ENCODE results near the gene FGF4.

FGF4 gene

GRCh38 chr11:69807106-69807815 is 32.1 kb upstream of the FGF4 start:
- DNase-seq (ENCODE audit: low read depth) = no peak

- no peak for DNase-seq (ENCODE audit: low read depth)
Observed at GRCh38 chr11:69804769-69805508, 29.8 kb upstream of the FGF4 start.

- DNase-seq (ENCODE audit: low read depth) = no peak
Observed at GRCh38 chr11:69803604-69804218, 28.6 kb upstream of the FGF4 start.

- DNase-seq (ENCODE audit: low read depth) = no peak
Observed at GRCh38 chr11:69803022-69803421, 27.9 kb upstream of the FGF4 start.

GRCh38 chr11:69802590-69802989 is 27.4 kb upstream of the FGF4 start:
- no peak for DNase-seq (ENCODE audit: low read depth)

GRCh38 chr11:69801513-69802335 is 26.6 kb upstream of the FGF4 start:
- DNase-seq (ENCODE audit: low read depth) = no peak

- no peak for DNase-seq (ENCODE audit: low read depth)
Observed at GRCh38 chr11:69800278-69800677, 25.1 kb upstream of the FGF4 start.

- DNase-seq (ENCODE audit: low read depth) = no peak
Observed at GRCh38 chr11:69799582-69799981, 24.4 kb upstream of the FGF4 start.

- DNase-seq (ENCODE audit: low read depth) = no peak
Observed at GRCh38 chr11:69799097-69799496, 24.0 kb upstream of the FGF4 start.

GRCh38 chr11:69797737-69798528 is 22.8 kb upstream of the FGF4 start:
- no peak for DNase-seq (ENCODE audit: low read depth)

- no peak for DNase-seq (ENCODE audit: low read depth)
Observed at GRCh38 chr11:69797156-69797555, 22.0 kb upstream of the FGF4 start.

- no peak for DNase-seq (ENCODE audit: low read depth)
Observed at GRCh38 chr11:69796063-69796462, 20.9 kb upstream of the FGF4 start.

- no peak for DNase-seq (ENCODE audit: low read depth)
Observed at GRCh38 chr11:69791276-69792180, 16.4 kb upstream of the FGF4 start.

- DNase-seq (ENCODE audit: low read depth) = no peak
Observed at GRCh38 chr11:69788956-69789355, 13.8 kb upstream of the FGF4 start.

- DNase-seq (ENCODE audit: low read depth) = no peak
Observed at GRCh38 chr11:69787906-69788305, 12.8 kb upstream of the FGF4 start.

- DNase-seq (ENCODE audit: low read depth) = no peak
Observed at GRCh38 chr11:69787457-69787856, 12.3 kb upstream of the FGF4 start.

GRCh38 chr11:69781241-69781640 is 6.1 kb upstream of the FGF4 start:
- DNase-seq (ENCODE audit: low read depth) = no peak

- no peak for DNase-seq (ENCODE audit: low read depth)
Observed at GRCh38 chr11:69778373-69778772, 3.2 kb upstream of the FGF4 start.

GRCh38 chr11:69774354-69775162 is 583 bp downstream of the FGF4 start:
- DNase-seq (ENCODE audit: low read depth) = no peak

Measured in T-helper 22 cell (primary cell).